ENCODE results near the gene IRF2BPL. TPM values are rescaled to one million over a fixed set of nuclear protein-coding genes. Genes with fewer than 3 reads are reported as not detected.

Gene IRF2BPL
- total RNA-seq, 1 donor from 2014 or later, result 14.5 TPM

GRCh38 chr14:76984297-76984696 is 44.2 kb downstream of the IRF2BPL start:
- DNase-seq (no peak), ATAC-seq (ENCODE audit: low read depth) (no peak)
- Mint-ChIP-seq H3K27me3 (no peaks in the 10 kb centered on the region), H3K27ac (no peak overlapping the region), H3K4me3 (no peak overlapping the region), H3K36me3 (ENCODE audit: low read depth) (no peaks in the 10 kb centered on the region), H3K4me1 (peaks cover 13% of the 10 kb centered on the region), H3K9me3 (peaks cover 8% of the 10 kb centered on the region)
- TF ChIP-seq CTCF (IDR thresholded peaks at IDR 0.05), result no peak
- CTCF ChIA-PET, result no interaction called here
- POLR2A ChIA-PET, result interaction anchor here (0.7 to 0.8 kb wide), 2 partner anchors 9 to 56 kb away, joined by 5 to 7 read pairs; no protein-coding TSS in a partner anchor
- intact Hi-C loops (cut with micrococcal nuclease), result loop anchor here (5.0 kb wide), 1 partner anchor 37 kb away; no protein-coding TSS in a partner anchor

- ChIA-PET POLR2A (interaction anchor here (1.1 kb wide), 2 partner anchors 24 to 46 kb away, joined by 3 read pairs; no protein-coding TSS in a partner anchor), CTCF (no interaction called here)
- H3K4me3 Mint-ChIP-seq, result no peak overlapping the region
Observed at GRCh38 chr14:76981670-76982069, 46.8 kb downstream of the IRF2BPL start.

GRCh38 chr14:76977793-76978720 is 50.5 kb downstream of the IRF2BPL start:
- intact Hi-C loops (cut with micrococcal nuclease), result loop anchor here (1.0 to 5.0 kb wide), 7 partner anchors 16 to 144 kb away; partner anchors contain the start of gene IRF2BPL
- POLR2A ChIA-PET, result interaction anchor here (0.6 to 4.9 kb wide), 18 partner anchors 9 to 73 kb away, joined by 3 to 65 read pairs (median 6); no protein-coding TSS in a partner anchor
- H3K4me3 Mint-ChIP-seq, result peak overlapping the region; percentile 63

More at GRCh38 chr14:76981670-76982069, 46.8 kb downstream of the IRF2BPL start:
- Mint-ChIP-seq H3K4me1 (peaks cover 32% of the 10 kb centered on the region), H3K9me3 (peaks cover 8% of the 10 kb centered on the region), H3K27me3 (no peaks in the 10 kb centered on the region), H3K36me3 (ENCODE audit: low read depth) (no peaks in the 10 kb centered on the region), H3K27ac (no peak overlapping the region)
- DNase-seq (no peak), ATAC-seq (ENCODE audit: low read depth) (no peak)
- intact Hi-C loops (cut with micrococcal nuclease), result loop anchor here (5.0 kb wide), 1 partner anchor 34 kb away; no protein-coding TSS in a partner anchor
- no peak for TF ChIP-seq CTCF (IDR thresholded peaks at IDR 0.05)

GRCh38 chr14:76976240-76977005 is 52.1 kb downstream of the IRF2BPL start:
- ATAC-seq (ENCODE audit: low read depth), result no peak
- H3K27ac Mint-ChIP-seq, result no peak overlapping the region
- H3K27me3 Mint-ChIP-seq, result no peaks in the 10 kb centered on the region
- POLR2A ChIA-PET, result interaction anchor here (0.7 to 4.9 kb wide), 7 partner anchors 14 to 64 kb away, joined by 3 to 65 read pairs (median 17); no protein-coding TSS in a partner anchor
- DNase-seq, result no peak
- H3K4me1 Mint-ChIP-seq, result peaks cover 31% of the 10 kb centered on the region
- H3K4me3 Mint-ChIP-seq, result no peak overlapping the region
- no peaks in the 10 kb centered on the region for H3K36me3 Mint-ChIP-seq (ENCODE audit: low read depth)
- H3K9me3 Mint-ChIP-seq, result peaks cover 2% of the 10 kb centered on the region
- intact Hi-C loops (cut with micrococcal nuclease), result loop anchor here (5.0 kb wide), 1 partner anchor 146 kb away; no protein-coding TSS in a partner anchor
- CTCF ChIA-PET, result no interaction called here
- no peak for TF ChIP-seq CTCF (IDR thresholded peaks at IDR 0.05)

More at GRCh38 chr14:76977793-76978720, 50.5 kb downstream of the IRF2BPL start:
- CTCF ChIA-PET, result interaction anchor here (1.0 to 1.5 kb wide), 6 partner anchors 9 to 103 kb away, joined by 3 to 5 read pairs (median 4); no protein-coding TSS in a partner anchor
- H3K36me3 Mint-ChIP-seq (ENCODE audit: low read depth), result no peaks in the 10 kb centered on the region
- ATAC-seq (ENCODE audit: low read depth) (peak; percentile 96), DNase-seq (peak; percentile 74)
- H3K4me1 Mint-ChIP-seq, result peaks cover 31% of the 10 kb centered on the region
- TF ChIP-seq CTCF (IDR thresholded peaks at IDR 0.05), result no peak
- H3K9me3 Mint-ChIP-seq, result peaks cover 8% of the 10 kb centered on the region
- no peaks in the 10 kb centered on the region for H3K27me3 Mint-ChIP-seq
- H3K27ac Mint-ChIP-seq, result peak overlapping the region; percentile 88

Measured in activated B cell treated with CpG ODN at 0.5 μM for 24 hours (primary cell).